H9 (cell line): Measurements from ENCODE around the gene UCP2. TPM values are rescaled to one million over a fixed set of nuclear protein-coding genes. Genes with fewer than 3 reads are reported as not detected.

Experiments
- DNase-seq: peaks from one replicate; pipeline ENCODE4 v3.0.0-alpha.2; 2017
- H2AFZ ChIP-seq: one replicate; pipeline ENCODE4 v1.6.1; 2013; ENCODE audit warnings: mild to moderate bottlenecking, low read length, control low read depth, moderate library complexity
- H2AK5ac ChIP-seq: 2 replicates; pipeline ENCODE4 v1.6.1; 2013; ENCODE audit warnings: low read length, control low read depth, mixed read lengths; ENCODE audit not compliant: insufficient read length
- H2BK120ac ChIP-seq: one replicate; pipeline ENCODE4 v1.6.1; 2013; ENCODE audit warnings: low read depth, mild to moderate bottlenecking, low read length, control low read depth, inconsistent platforms; ENCODE audit not compliant: poor library complexity, severe bottlenecking
- H2BK12ac ChIP-seq: 2 replicates; pipeline ENCODE4 v1.6.1; 2013; ENCODE audit warnings: low read length, control low read depth, mixed read lengths, low read depth; ENCODE audit not compliant: insufficient read length
- H2BK15ac ChIP-seq: 2 replicates; pipeline ENCODE4 v1.6.1; 2013; ENCODE audit warnings: low read depth, low read length, control low read depth
- H2BK20ac ChIP-seq: one replicate; pipeline ENCODE4 v1.6.1; 2013; ENCODE audit warnings: low read depth, mild to moderate bottlenecking, low read length, control low read depth, inconsistent platforms; ENCODE audit not compliant: poor library complexity, severe bottlenecking
- H2BK5ac ChIP-seq: 2 replicates; pipeline ENCODE4 v1.6.1; 2013; ENCODE audit warnings: low read length, control low read depth, mixed read lengths; ENCODE audit not compliant: insufficient read length
- H3K14ac ChIP-seq: 2 replicates; pipeline ENCODE4 v1.6.1; 2013; ENCODE audit warnings: low read length, control low read depth; ENCODE audit not compliant: insufficient read depth
- H3K18ac ChIP-seq: 2 replicates; pipeline ENCODE4 v1.6.1; 2013; ENCODE audit warnings: low read depth, mild to moderate bottlenecking, mixed read lengths, low read length, control low read depth; ENCODE audit not compliant: insufficient read length
- H3K23ac ChIP-seq: 2 replicates; pipeline ENCODE4 v1.6.1; 2013; ENCODE audit warnings: low read length, control low read depth, mixed read lengths, low read depth; ENCODE audit not compliant: insufficient read length
- H3K23me2 ChIP-seq: 2 replicates; pipeline ENCODE4 v1.6.1; 2013; ENCODE audit warnings: low read depth, mild to moderate bottlenecking, mixed read lengths, low read length, control low read depth; ENCODE audit not compliant: insufficient read length, poor library complexity, severe bottlenecking
- H3K27ac ChIP-seq: 2 replicates; pipeline ENCODE4 v1.5.1; 2013; ENCODE audit warnings: low read length, control low read depth, mixed read lengths, low read depth; ENCODE audit not compliant: insufficient read length
- H3K27me3 ChIP-seq: 2 replicates; pipeline ENCODE4 v1.6.1; 2013; ENCODE audit warnings: low read length, control low read depth, inconsistent platforms; ENCODE audit not compliant: insufficient read depth
- H3K4ac ChIP-seq: 2 replicates; pipeline ENCODE4 v1.6.1; 2013; ENCODE audit warnings: low read depth, mild to moderate bottlenecking, control low read depth, inconsistent platforms, low read length, moderate library complexity
- H3K4me1 ChIP-seq: 2 replicates; pipeline ENCODE4 v1.6.1; 2013; ENCODE audit warnings: low read length, control low read depth, inconsistent platforms; ENCODE audit not compliant: insufficient read depth
- H3K4me2 ChIP-seq: 2 replicates; pipeline ENCODE4 v1.6.1; 2013; ENCODE audit warnings: low read length, control low read depth, mixed read lengths; ENCODE audit not compliant: insufficient read length, insufficient read depth
- H3K56ac ChIP-seq: 2 replicates; pipeline ENCODE4 v1.6.1; 2013; ENCODE audit warnings: low read depth, mild to moderate bottlenecking, mixed read lengths, low read length, control low read depth; ENCODE audit not compliant: insufficient read length
- H3K79me1 ChIP-seq: 2 replicates; pipeline ENCODE4 v1.6.1; 2013; ENCODE audit warnings: low read depth, mild to moderate bottlenecking, moderate library complexity, low read length, control low read depth, inconsistent platforms; ENCODE audit not compliant: insufficient read depth, poor library complexity, severe bottlenecking
- H3K79me2 ChIP-seq: 2 replicates; pipeline ENCODE4 v1.6.1; 2013; ENCODE audit warnings: low read length, control low read depth, inconsistent platforms; ENCODE audit not compliant: insufficient read depth
- H3K9ac ChIP-seq: 2 replicates; pipeline ENCODE4 v1.6.1; 2013; ENCODE audit warnings: low read length, control low read depth, mixed read lengths; ENCODE audit not compliant: insufficient read length; ENCODE audit errors: extremely low read depth
- H3K9me3 ChIP-seq: one replicate; pipeline ENCODE4 v1.6.1; 2013; ENCODE audit warnings: low read depth, low read length, inconsistent platforms; ENCODE audit not compliant: control insufficient read depth
- H3T11ph ChIP-seq: one replicate; pipeline ENCODE4 v1.6.1; 2013; ENCODE audit warnings: mild to moderate bottlenecking, low read length, control low read depth, inconsistent platforms
- H4K20me1 ChIP-seq: one replicate; pipeline ENCODE4 v1.6.1; 2013; ENCODE audit not compliant: control insufficient read depth, insufficient read length, insufficient read depth
- H4K5ac ChIP-seq: 2 replicates; pipeline ENCODE4 v1.6.1; 2013; ENCODE audit warnings: low read depth, mild to moderate bottlenecking, mixed read lengths, low read length, control low read depth; ENCODE audit not compliant: insufficient read length
- H4K8ac ChIP-seq: replicated peaks from 2 replicates; pipeline ENCODE4 v1.6.1; 2013; ENCODE audit warnings: low read length, control low read depth, mixed read lengths, low read depth; ENCODE audit not compliant: insufficient read length
- H4K91ac ChIP-seq: 2 replicates; pipeline ENCODE4 v1.6.1; 2013; ENCODE audit warnings: low read depth, mild to moderate bottlenecking, moderate library complexity, mixed read lengths, low read length, control low read depth; ENCODE audit not compliant: insufficient read length
- H3K27ac Mint-ChIP-seq, 3 experiments: 2 replicates in 2 of 3; 3 replicates in 1 of 3; pipeline ENCODE4 v1.8.0; 2020 to 2021; ENCODE audit warnings: mixed read lengths in 3 of 3, mild to moderate bottlenecking in 1 of 3, moderate library complexity in 1 of 3
- H3K27me3 Mint-ChIP-seq: 2 replicates; pipeline ENCODE4 v1.8.0; 2021; ENCODE audit warnings: low read depth, mild to moderate bottlenecking, moderate library complexity, mixed read lengths
- H3K36me3 Mint-ChIP-seq, 3 experiments: 2 replicates in 2 of 3; 3 replicates in 1 of 3; pipeline ENCODE4 v1.8.0; 2020 to 2021; ENCODE audit warnings: low read depth in 3 of 3, mixed read lengths in 3 of 3; ENCODE audit not compliant: insufficient read depth in 1 of 3
- H3K4me1 Mint-ChIP-seq, 2 experiments: 2 replicates each; pipeline ENCODE4 v1.8.0; 2020; ENCODE audit warnings: mixed read lengths in 2 of 2
- H3K4me3 Mint-ChIP-seq, 2 experiments: 2 replicates in 1 of 2; 3 replicates in 1 of 2; pipeline ENCODE4 v1.8.0; 2020 to 2021; ENCODE audit warnings: mild to moderate bottlenecking in 2 of 2, mixed read lengths in 2 of 2, moderate library complexity in 1 of 2
- H3K9me3 Mint-ChIP-seq, 2 experiments: 2 replicates in 1 of 2; 3 replicates in 1 of 2; pipeline ENCODE4 v1.8.0; 2020; ENCODE audit warnings: mild to moderate bottlenecking in 2 of 2, mixed read lengths in 2 of 2, moderate library complexity in 1 of 2
- WGBS: extraction: QIAGEN DNeasy Blood & Tissue Kit; methylation state at CpG from one replicate; pipeline ENCODE4 v1.1.7; 2013; ENCODE audit warnings: missing lambda C conversion rate, low lambda C conversion rate, mixed read lengths; ENCODE audit not compliant: insufficient read length; ENCODE audit errors: extremely low coverage; 5-methylcytosine and 5-hydroxymethylcytosine counted together
- total RNA-seq: library from RNA; stranded (reverse); gene quantifications from 2 replicates; pipeline ENCODE4 v1.2.1, GENCODE V29; 2021
- TF ChIP-seq, protein P1 (sequence below): fragments of 200-600 bp; sonication (generic); conservative IDR thresholded peaks from 3 replicates; pipeline ENCODE4 v1.8.0; 2021; ENCODE audit warnings: antibody characterized with exemption, mild to moderate bottlenecking

Gene UCP2
- total RNA-seq, 1 experiment from 2014 or later = 62.1 TPM

GRCh38 chr11:74020539-74020938 lies 37.9 kb upstream of the UCP2 start:
- Histone ChIP-seq H2BK15ac (no peak overlapping the region), H3K27ac (no peak overlapping the region), H3K56ac (no peak overlapping the region), H2BK20ac (no peak overlapping the region), H3K4me2 (no peak overlapping the region), H3K79me1 (no peaks in the 10 kb centered on the region), H3K79me2 (no peaks in the 10 kb centered on the region), H3K4me1 (no peaks in the 10 kb centered on the region), H4K8ac (no peak overlapping the region), H3K23me2 (no peaks in the 10 kb centered on the region), H2BK5ac (no peak overlapping the region), H2AK5ac (no peak overlapping the region), H2BK120ac (no peak overlapping the region), H3K18ac (no peak overlapping the region), H3K23ac (no peak overlapping the region), H3K4ac (no peak overlapping the region), H3K27me3 (no peaks in the 10 kb centered on the region), H4K91ac (no peak overlapping the region), H3K14ac (no peak overlapping the region), H3K9me3 (no peaks in the 10 kb centered on the region), H2AFZ (no peak overlapping the region), H2BK12ac (no peak overlapping the region), H3T11ph (no peak overlapping the region), H3K9ac (no peak overlapping the region), H4K20me1 (no peaks in the 10 kb centered on the region), H4K5ac (no peak overlapping the region)
- no peaks in the 10 kb centered on the region for H3K9me3 Mint-ChIP-seq
- H3K36me3 Mint-ChIP-seq = peaks cover 0 to 20% (median 9%) of the 10 kb centered on the region in 3 experiments; a peak in 5 of 7 replicates
- H3K27me3 Mint-ChIP-seq = no peaks in the 10 kb centered on the region
- TF ChIP-seq, protein P1, sequence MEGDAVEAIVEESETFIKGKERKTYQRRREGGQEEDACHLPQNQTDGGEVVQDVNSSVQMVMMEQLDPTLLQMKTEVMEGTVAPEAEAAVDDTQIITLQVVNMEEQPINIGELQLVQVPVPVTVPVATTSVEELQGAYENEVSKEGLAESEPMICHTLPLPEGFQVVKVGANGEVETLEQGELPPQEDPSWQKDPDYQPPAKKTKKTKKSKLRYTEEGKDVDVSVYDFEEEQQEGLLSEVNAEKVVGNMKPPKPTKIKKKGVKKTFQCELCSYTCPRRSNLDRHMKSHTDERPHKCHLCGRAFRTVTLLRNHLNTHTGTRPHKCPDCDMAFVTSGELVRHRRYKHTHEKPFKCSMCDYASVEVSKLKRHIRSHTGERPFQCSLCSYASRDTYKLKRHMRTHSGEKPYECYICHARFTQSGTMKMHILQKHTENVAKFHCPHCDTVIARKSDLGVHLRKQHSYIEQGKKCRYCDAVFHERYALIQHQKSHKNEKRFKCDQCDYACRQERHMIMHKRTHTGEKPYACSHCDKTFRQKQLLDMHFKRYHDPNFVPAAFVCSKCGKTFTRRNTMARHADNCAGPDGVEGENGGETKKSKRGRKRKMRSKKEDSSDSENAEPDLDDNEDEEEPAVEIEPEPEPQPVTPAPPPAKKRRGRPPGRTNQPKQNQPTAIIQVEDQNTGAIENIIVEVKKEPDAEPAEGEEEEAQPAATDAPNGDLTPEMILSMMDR = no peak
- H3K4me3 Mint-ChIP-seq = no peak overlapping the region
- no CpG with 5 or more reads among the region's 4 CpGs for WGBS
- no peak overlapping the region for H3K27ac Mint-ChIP-seq
- no peak for DNase-seq
- peaks cover 0 to 7% of the 10 kb centered on the region in 2 experiments; a peak in 2 of 4 replicates for H3K4me1 Mint-ChIP-seq
